Body of pancreas (tissue), 4 donors: ENCODE results near the gene ALOX12.

ENCODE experiments used
- POLR2A ChIP-seq, 3 donors: fragments of 450-650 bp; IDR thresholded peaks; one replicate each; pipeline ENCODE4 v1.6.1; 2016; ENCODE audit warnings: antibody characterized with exemption in 3 of 3, mild to moderate bottlenecking in 2 of 3
- TF ChIP-seq, protein P1 (sequence below), 7 experiments: fragments of 450-650 bp in 4 of 7; fragments of 200-600 bp in 3 of 7; sonication (generic) in 3 of 7; IDR thresholded peaks; one replicate each; pipeline ENCODE4 v1.5.1; 2016 to 2019; ENCODE audit warnings: antibody characterized with exemption in 7 of 7

DNA sequence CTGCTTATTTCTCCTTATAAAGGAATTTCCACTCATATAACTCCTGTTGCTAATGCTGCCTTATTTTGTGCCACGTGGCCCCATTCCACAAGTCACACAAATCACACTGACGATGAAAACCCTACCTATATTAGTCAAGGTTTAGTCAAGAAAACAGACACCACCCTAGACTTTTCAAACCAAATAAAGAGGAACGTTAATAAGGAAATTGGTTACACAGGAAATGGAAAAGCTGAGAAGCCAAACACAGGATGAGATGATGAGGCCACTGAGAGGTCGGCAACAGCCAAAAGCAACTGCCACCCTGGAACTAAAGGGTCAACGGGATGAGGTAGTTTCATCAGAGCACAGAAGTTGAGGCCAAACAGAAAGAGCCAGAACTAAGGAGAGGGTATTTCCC, 47.3 kb upstream of the ALOX12 start:
- TF ChIP-seq, protein P1, sequence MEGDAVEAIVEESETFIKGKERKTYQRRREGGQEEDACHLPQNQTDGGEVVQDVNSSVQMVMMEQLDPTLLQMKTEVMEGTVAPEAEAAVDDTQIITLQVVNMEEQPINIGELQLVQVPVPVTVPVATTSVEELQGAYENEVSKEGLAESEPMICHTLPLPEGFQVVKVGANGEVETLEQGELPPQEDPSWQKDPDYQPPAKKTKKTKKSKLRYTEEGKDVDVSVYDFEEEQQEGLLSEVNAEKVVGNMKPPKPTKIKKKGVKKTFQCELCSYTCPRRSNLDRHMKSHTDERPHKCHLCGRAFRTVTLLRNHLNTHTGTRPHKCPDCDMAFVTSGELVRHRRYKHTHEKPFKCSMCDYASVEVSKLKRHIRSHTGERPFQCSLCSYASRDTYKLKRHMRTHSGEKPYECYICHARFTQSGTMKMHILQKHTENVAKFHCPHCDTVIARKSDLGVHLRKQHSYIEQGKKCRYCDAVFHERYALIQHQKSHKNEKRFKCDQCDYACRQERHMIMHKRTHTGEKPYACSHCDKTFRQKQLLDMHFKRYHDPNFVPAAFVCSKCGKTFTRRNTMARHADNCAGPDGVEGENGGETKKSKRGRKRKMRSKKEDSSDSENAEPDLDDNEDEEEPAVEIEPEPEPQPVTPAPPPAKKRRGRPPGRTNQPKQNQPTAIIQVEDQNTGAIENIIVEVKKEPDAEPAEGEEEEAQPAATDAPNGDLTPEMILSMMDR (IDR thresholded peaks at IDR 0.05), result no peak
- no peak for TF ChIP-seq POLR2A (IDR thresholded peaks at IDR 0.05)
